GM12891 (cell line): ENCODE measurements around the gene NCAPD2.

Experiments
- POLR2A ChIP-seq: IDR thresholded peaks from 2 replicates; pipeline ENCODE4 v1.6.1; 2011; ENCODE audit warnings: low read depth, low read length, control low read depth
- POLR2AphosphoS5 ChIP-seq: IDR thresholded peaks from 2 replicates; pipeline ENCODE4 v1.6.1; 2011; ENCODE audit warnings: low read depth, low read length, control low read depth

DNA sequence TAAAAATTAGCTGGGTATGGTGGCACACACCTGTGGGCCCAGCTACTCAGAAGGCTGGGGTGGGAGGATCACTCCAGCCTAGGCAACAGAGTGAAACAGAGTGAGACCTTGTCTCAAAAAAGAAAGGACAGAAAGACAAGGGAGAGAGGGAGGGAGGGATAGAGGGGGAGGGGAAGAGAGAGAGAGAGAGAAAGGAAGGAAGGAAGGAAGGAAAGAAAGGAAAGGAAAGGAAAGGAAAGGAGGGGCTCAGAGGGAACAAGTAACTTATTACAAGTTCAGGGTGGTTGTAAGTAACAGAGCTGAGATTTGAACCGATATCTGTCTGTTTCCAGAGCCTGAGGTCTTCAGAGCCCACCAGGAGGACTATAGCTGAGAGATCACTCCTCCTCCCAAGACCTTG, 53.7 kb downstream of the NCAPD2 start:
- TF ChIP-seq POLR2AphosphoS5 (no peak), POLR2A (no peak)
